Mononuclear cell (primary cell): ENCODE measurements around the gene NAE1. TPM values are rescaled to one million over a fixed set of nuclear protein-coding genes. Genes with fewer than 3 reads are reported as not detected.

ENCODE experiments used
- H3K27me3 ChIP-seq: 2 replicates; pipeline ENCODE4 v1.6.0; 2011; ENCODE audit warnings: low read length, control low read depth; ENCODE audit not compliant: insufficient read depth
- H3K4me1 ChIP-seq: 2 replicates; pipeline ENCODE4 v1.5.1; 2011; ENCODE audit warnings: mild to moderate bottlenecking, low read length, control low read depth; ENCODE audit not compliant: insufficient read depth
- H3K4me3 ChIP-seq: 2 replicates; pipeline ENCODE4 v1.5.1; 2011; ENCODE audit warnings: mild to moderate bottlenecking, low read length, moderate library complexity
- H3K9me3 ChIP-seq: 2 replicates; pipeline ENCODE4 v1.5.1; 2011; ENCODE audit warnings: low read depth, mild to moderate bottlenecking, control low read depth, low read length
- total RNA-seq: library from RNA; depleted of rRNA; stranded (reverse); fragments of >200 nt; gene quantifications from one replicate; pipeline ENCODE4 v1.2.3, GENCODE V29; 2012

Gene NAE1
- total RNA-seq, 1 donor, result 76.7 TPM

DNA sequence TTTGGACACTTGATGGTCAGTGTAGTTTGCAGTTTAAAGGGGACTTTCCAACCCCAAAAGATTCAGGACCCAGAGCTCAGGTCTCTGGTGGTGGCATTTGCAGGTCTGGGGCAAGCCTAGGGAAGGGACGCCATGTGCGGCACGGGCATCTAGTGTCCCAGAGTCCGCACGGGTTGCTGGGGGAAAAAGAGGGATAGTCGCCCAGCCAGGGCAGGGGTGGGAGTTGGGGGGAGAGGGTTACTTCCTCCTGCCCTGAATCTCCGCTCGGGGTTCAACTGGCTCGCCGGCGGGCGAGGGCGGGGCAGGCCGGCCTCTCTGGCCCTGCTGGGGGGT lies 13.2 kb upstream of the NAE1 start:
- no peaks in the 10 kb centered on the region for H3K9me3 ChIP-seq
- H3K27me3 ChIP-seq, result peaks cover 39% of the 10 kb centered on the region
- H3K4me1 ChIP-seq, result peaks cover 8% of the 10 kb centered on the region
- no peak overlapping the region for H3K4me3 ChIP-seq

DNA sequence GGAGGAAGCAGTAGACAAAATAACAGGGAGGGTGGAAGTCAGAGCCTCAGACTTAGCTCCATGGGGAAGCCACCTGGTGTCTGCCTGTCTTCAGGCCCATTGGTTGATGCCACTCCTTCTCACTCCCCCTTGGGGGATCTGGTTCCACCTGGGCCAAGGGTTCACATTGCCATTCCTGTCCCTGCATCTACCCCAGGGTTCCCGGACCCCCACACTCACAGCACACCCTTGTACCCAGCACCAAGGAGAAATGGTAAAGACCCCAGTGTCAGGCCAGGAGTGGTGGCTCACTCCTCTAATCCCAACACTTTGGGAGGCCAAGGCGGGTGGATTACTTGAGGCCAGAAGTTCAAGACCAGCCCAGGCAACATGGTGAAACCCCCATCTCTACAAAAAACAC lies 12.4 kb upstream of the NAE1 start:
- peaks cover 8% of the 10 kb centered on the region for H3K4me1 ChIP-seq
- no peak overlapping the region for H3K4me3 ChIP-seq
- no peaks in the 10 kb centered on the region for H3K9me3 ChIP-seq
- peaks cover 39% of the 10 kb centered on the region for H3K27me3 ChIP-seq

DNA sequence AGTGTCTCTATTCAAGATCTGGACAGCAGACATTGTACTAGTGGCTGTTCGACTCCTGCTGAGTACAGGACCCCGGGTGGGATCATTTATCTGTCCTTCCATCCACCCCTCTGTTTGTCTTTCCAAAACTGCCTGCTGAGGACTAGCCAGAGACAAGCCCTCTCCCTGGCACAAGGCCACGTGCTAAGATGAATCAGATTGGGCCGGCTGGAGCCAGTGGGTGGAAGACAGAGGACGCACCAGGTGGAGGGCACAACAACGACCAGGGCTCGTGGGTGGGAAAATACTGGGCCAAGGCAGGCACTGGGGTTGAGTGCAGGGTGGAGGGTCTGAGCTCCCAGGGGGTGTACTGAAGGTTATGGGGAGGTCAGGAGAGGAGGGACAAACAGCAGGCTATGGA lies 12.0 kb upstream of the NAE1 start:
- Histone ChIP-seq H3K9me3 (no peaks in the 10 kb centered on the region), H3K4me3 (no peak overlapping the region), H3K27me3 (peaks cover 39% of the 10 kb centered on the region), H3K4me1 (peaks cover 8% of the 10 kb centered on the region)

DNA sequence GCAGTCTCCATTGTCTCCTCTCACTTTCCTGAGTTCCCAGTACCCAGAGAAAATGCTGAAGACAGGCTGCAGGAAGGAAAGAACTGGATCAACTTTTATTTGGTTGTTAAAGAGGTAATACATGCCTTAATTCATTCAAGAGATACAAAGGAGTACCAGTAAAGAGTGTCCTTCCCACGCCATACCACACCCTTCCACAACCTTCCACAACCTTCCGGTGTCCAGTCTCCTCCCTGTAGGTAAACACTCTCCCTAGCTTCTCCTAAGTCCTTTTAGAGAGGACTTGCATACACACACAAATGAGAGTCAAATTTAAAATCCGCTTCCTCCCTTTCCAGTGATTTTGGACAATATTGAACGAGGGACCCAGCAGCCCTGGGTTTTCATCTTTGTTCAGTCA lies 10.6 kb upstream of the NAE1 start:
- Histone ChIP-seq H3K9me3 (no peaks in the 10 kb centered on the region), H3K4me1 (peaks cover 8% of the 10 kb centered on the region), H3K4me3 (no peak overlapping the region), H3K27me3 (peaks cover 33% of the 10 kb centered on the region)

DNA sequence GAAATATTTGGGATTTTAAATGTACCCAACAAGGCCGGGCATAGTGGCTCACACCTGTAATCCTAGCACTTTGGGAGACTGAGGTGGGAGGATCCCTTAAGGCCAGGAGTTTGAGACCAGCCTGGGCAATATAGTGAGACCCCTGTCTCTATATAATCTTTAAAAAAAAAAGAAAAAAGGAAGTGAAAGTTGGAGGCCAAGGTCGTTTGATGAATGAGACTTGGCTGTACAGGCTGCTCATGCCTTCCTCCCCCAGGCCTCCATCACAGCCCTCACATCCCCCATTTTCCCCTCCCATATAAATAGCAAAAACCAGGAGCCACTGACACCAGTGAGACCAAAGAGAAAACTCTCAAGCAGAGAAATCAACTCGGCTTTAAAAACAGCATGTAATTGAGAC lies 10.1 kb upstream of the NAE1 start:
- H3K4me1 ChIP-seq, result peaks cover 8% of the 10 kb centered on the region
- peaks cover 28% of the 10 kb centered on the region for H3K27me3 ChIP-seq
- no peaks in the 10 kb centered on the region for H3K9me3 ChIP-seq
- H3K4me3 ChIP-seq, result no peak overlapping the region

DNA sequence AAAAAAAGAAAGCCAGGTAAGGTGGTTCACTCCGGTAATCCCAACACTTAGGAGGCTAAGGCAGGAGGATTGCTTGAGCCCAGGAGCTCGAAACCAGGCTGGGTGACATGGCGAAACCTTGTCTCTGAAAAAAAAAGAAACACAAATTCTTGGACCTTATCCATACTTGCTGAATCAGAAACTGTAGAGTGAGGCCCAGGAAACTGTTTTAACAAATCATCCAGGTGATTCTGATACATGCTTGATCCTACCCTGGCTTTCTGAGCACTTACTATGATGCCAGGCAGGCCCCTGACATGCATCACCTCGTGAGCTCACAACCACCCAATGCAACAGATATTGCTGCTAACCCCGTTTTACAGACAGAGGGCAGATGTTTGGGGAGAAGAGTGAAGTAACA lies 4.0 kb upstream of the NAE1 start:
- Histone ChIP-seq H3K4me1 (peaks cover 12% of the 10 kb centered on the region), H3K27me3 (no peaks in the 10 kb centered on the region), H3K9me3 (no peaks in the 10 kb centered on the region), H3K4me3 (no peak overlapping the region)

DNA sequence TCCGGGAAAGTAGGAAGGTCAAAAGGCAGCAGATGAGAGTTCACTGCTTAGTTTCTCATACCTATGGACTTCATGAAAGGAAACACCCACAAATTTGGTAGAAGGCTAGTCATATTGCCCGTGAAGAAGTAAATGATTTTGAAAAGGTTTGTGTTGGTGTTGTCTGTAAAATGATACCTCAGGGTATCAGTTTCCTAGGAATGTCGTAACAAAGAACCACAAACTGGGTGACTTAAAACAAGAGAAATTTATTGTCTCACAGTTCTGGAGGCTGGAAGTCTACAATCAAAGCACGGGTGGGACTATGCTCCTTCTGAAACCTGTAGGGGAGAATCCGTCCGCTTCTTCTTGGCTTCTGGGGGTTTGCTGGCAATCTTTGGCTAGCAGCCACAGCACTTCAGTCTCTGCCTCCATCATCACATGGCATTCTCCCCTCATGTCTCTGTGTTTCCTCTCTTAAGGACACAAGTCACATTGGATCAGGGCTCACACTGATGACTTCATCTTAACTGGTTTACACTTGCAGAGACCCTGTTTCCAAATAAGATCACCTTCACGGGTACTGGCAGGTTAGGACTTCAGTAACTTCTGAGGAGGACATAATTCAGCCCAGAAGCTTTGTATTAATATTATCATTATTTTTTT lies 2.0 kb upstream of the NAE1 start:
- Histone ChIP-seq H3K4me1 (peaks cover 27% of the 10 kb centered on the region), H3K4me3 (no peak overlapping the region), H3K9me3 (no peaks in the 10 kb centered on the region), H3K27me3 (no peaks in the 10 kb centered on the region)

DNA sequence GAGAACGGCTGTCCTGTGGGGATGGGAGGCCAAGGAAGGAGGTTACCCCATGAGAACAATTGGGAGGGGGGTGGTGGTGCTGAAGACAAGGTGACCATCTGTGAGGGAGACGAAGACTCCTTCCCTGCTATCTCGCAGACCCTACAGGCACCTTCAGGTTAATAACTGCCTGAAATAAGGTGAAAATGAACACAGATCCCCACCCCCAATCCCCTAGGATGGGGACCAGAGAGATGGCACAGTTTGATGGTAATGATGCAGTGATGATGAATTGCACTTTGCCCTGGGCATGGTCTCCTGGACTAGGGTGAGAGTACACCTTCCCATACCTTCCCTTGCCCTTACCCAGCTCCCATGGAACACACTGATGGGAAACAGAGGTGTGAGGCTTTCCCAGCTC lies 1.4 kb upstream of the NAE1 start:
- Histone ChIP-seq H3K27me3 (no peaks in the 10 kb centered on the region), H3K9me3 (no peaks in the 10 kb centered on the region), H3K4me1 (peaks cover 27% of the 10 kb centered on the region), H3K4me3 (no peak overlapping the region)

DNA sequence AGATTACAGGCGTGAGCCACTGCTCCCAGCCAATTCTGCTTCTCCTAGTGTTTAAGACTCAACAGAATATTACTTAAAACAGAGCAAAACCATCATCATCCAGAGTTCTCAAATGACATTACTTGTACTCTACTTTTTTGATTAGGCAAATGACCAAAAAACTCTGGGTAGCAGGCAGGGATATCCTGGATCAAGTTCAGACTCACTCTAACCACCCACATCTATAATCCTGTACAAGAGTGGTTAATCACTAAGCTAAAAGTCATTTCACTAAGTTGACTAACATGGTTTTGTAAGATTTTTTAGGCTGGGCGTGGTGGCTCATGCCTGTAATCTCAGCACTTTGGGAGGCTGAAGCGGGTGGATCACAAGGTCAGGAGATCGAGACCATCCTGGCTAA lies 6.8 kb downstream of the NAE1 start:
- H3K9me3 ChIP-seq, result no peaks in the 10 kb centered on the region

DNA sequence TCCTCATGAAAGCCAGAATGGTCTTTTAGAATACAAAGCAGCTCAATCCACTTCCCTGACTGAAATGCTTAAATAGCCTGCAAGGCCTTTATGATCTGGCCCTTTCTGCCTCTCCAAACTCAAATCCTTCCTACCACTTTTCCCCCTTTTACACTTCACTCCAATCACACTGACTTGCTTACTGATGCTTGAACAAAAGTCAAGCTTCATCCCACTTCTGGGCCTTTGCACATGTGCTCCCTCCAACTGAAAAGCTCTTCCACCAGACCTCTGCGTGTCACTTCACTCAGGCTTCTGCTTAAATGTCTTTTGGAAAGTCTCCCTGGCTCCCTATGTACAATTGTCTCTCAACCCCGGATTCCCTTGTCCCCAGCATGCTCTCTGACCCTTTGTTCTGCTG lies 16.0 kb downstream of the NAE1 start:
- H3K27me3 ChIP-seq, result no peaks in the 10 kb centered on the region
- no peak overlapping the region for H3K4me3 ChIP-seq
- no peaks in the 10 kb centered on the region for H3K4me1 ChIP-seq
- H3K9me3 ChIP-seq, result no peaks in the 10 kb centered on the region

More for the DNA sequence above, 6.8 kb downstream of the NAE1 start:
- Histone ChIP-seq H3K4me3 (no peak overlapping the region), H3K27me3 (no peaks in the 10 kb centered on the region), H3K4me1 (peaks cover 7% of the 10 kb centered on the region)

DNA sequence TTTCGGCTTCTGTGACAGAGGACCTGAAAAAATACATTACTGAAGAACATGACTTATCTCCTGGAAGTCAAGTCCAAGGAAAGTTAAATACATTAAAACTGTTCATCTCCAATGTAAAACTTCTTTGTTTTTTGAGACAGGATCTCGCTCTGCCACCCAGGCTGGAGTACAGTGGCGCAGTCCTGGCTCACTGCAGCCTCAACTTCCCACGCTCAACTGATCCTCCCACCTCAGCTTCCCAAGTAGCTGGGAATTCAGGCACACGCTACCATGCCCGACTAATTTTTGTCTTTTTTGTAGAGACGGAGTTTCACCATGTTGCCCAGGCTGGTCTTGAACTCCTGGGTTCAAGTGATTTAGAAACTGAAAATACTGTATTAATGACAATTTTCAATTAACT lies 19.7 kb downstream of the NAE1 start:
- no peaks in the 10 kb centered on the region for H3K4me1 ChIP-seq
- H3K27me3 ChIP-seq, result no peaks in the 10 kb centered on the region
- no peaks in the 10 kb centered on the region for H3K9me3 ChIP-seq
- H3K4me3 ChIP-seq, result no peak overlapping the region

DNA sequence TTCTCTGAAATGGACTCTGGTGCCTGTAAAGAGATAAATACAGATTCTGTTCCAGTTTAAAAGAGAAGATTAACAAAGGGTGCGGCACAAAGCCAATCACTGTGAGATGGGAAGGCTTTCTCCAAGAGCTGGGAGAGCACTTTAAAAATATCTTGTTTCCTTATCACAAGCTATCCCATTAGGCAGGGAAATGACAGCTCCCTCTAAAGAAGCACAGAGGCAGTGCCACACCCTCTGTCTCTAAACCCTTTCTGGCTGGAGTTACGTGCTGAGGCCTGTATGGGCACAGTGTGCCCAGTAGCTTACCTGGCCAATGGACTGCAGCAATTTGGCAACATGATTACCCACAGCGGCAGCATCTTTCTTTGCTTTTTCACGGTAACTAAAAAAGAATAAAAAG lies 20.4 kb downstream of the NAE1 start:
- Histone ChIP-seq H3K4me3 (no peak overlapping the region), H3K4me1 (no peaks in the 10 kb centered on the region), H3K9me3 (no peaks in the 10 kb centered on the region), H3K27me3 (no peaks in the 10 kb centered on the region)

DNA sequence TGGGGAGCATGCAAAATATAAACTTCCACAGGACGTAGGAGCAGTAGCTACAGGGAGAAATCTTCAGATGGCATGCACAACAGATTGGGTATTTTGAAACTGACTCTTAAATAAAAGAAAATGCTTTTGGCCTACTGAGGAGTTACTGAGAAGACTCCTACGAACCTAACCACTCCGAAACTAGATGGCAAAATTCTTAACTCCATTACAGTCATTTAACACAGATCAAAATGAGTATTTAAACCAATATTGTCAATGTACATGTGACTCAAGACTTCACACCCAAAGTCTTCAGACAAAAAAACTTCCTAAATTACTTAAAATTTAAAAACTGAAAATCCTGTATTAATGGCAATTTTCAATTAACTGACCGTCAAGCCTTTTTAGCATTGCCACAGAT lies 21.0 kb downstream of the NAE1 start:
- H3K9me3 ChIP-seq, result no peaks in the 10 kb centered on the region
- H3K4me1 ChIP-seq, result no peaks in the 10 kb centered on the region
- no peaks in the 10 kb centered on the region for H3K27me3 ChIP-seq
- no peak overlapping the region for H3K4me3 ChIP-seq

DNA sequence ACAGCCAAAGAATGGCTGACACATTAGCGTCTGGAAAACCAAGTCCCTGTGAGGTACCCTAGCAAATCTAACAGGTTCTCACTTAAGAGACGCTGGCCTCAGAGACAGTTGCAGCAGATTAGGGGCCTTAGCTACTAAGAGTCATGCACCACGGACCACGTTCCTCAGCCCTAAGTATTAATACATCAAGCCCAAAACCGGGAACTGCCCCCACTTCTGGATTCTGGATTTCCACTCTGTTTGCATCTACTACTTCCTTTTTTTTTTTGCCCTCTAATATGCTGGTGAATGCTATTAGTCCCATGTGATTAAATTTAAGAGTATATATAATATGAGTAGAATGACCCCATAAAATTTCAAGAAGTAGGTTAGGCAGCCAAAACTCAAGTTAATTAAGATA lies 28.6 kb downstream of the NAE1 start:
- Histone ChIP-seq H3K4me3 (no peak overlapping the region), H3K9me3 (no peaks in the 10 kb centered on the region)

DNA sequence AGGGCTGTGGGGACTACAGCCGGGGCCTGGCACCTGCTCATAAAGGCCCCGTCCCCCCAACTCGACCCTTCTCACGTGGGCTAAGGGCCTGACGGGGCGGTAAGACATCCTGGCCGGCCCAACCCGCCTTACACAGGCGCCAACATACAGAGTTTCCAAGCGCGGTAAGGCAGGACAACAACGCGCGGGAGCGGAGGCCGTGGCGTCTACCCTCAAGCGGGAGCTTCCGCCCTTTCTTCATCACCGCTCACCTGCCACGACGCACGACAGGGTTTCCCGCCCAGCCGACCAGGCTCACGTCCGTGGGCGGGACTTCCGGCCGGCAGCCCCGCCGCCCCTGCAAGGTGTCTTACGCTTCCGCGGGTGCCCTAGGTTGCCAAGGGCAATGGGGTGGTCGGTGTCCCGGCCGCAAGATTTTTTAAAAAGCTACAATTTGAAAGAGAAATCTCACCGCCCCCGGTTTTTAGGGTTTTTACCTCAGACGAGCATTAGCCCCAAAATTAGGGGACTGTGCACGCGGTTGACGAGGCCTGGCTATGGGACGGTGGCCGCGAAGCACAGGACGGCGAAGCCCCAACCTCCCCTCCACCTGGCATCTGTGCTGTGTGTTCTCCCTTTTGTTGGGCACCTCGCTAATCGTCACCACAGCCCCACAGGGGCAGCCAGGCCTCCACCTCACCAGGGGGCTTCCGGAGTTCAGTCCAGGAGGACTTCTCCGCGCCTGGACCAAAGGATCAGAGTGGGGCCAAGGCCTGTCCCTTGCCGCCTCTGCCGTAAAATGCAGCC lies 29.3 kb downstream of the NAE1 start, which contains the start of gene TERB1:
Gene TERB1 (minus strand): TSS at position 265 of the 786 bp plus-strand sequence. CDS start 4,786 bp downstream, outside the sequence.
- no peak within 1 kb of the TSS for H3K4me3 ChIP-seq
- no peaks in the 10 kb centered on the region for H3K9me3 ChIP-seq
- H3K27me3 ChIP-seq, result no peaks in the 10 kb centered on the region
- no peaks in the 10 kb centered on the region for H3K4me1 ChIP-seq

More for the DNA sequence above, 28.6 kb downstream of the NAE1 start:
- H3K4me1 ChIP-seq, result no peaks in the 10 kb centered on the region
- H3K27me3 ChIP-seq, result no peaks in the 10 kb centered on the region

DNA sequence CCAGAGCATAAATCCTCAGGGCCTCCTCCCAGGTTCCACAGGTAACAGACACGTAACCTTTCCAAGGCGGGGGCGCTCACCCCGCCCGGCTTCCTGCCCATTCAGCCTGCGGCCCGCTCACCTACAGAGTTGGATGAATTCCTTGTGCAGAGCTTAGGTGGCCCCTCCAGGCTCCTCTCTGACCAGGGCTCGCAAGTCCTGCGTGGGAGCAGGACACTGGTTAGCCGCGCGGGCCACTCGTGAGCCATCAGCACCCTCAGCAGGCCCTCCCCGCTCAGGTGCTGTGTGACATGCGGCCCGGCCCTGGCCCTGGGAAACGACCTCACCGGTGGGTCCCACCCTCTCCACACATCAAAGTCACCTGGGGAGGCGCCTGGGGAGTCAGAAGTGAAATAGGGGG lies 29.9 kb downstream of the NAE1 start:
- H3K4me1 ChIP-seq, result no peaks in the 10 kb centered on the region
- H3K9me3 ChIP-seq, result no peaks in the 10 kb centered on the region
- H3K27me3 ChIP-seq, result no peaks in the 10 kb centered on the region
- no peak overlapping the region for H3K4me3 ChIP-seq
